Hematopoietic multipotent progenitor cell treated with erythropoietin and hydrocortisone succinate and interleukin-3 and kit ligand, for 15 days (in vitro differentiated cells): ENCODE results near the gene ZIC5.

ENCODE experiments used
- DNase-seq: peaks from one replicate; pipeline ENCODE4 v3.0.0-alpha.2; 2015; ENCODE audit warnings: low spot score

ZIC5 gene

GRCh38 chr13:99975626-99976025, 4.1 kb upstream of the ZIC5 start:
- DNase-seq = no peak

- no peak for DNase-seq
These were observed 3.5 kb upstream of the ZIC5 start for GRCh38 chr13:99974939-99975561.

- DNase-seq = no peak
These were observed 2.9 kb upstream of the ZIC5 start for GRCh38 chr13:99974296-99974938.

GRCh38 chr13:99973808-99974185, 2.2 kb upstream of the ZIC5 start:
- no peak for DNase-seq

- no peak for DNase-seq
These were observed 1.7 kb upstream of the ZIC5 start for GRCh38 chr13:99973163-99973807.

GRCh38 chr13:99972190-99972731, 694 bp upstream of the ZIC5 start:
- no peak for DNase-seq

GRCh38 chr13:99970651-99971575, 654 bp downstream of the ZIC5 start:
- DNase-seq = no peak

GRCh38 chr13:99969919-99970650, 1.5 kb downstream of the ZIC5 start:
- DNase-seq = no peak

- DNase-seq = no peak
These were observed 2.1 kb downstream of the ZIC5 start for GRCh38 chr13:99969453-99969918.

GRCh38 chr13:99968521-99969452, 2.8 kb downstream of the ZIC5 start:
- no peak for DNase-seq

- no peak for DNase-seq
These were observed 3.6 kb downstream of the ZIC5 start for GRCh38 chr13:99967869-99968520.

GRCh38 chr13:99967498-99967868, 4.1 kb downstream of the ZIC5 start:
- no peak for DNase-seq

- no peak for DNase-seq
These were observed 5.3 kb downstream of the ZIC5 start for GRCh38 chr13:99966064-99966805.

- DNase-seq = no peak
These were observed 6.1 kb downstream of the ZIC5 start for GRCh38 chr13:99965329-99966000.

- DNase-seq = no peak
These were observed 7.7 kb downstream of the ZIC5 start for GRCh38 chr13:99963816-99964339.

GRCh38 chr13:99962242-99962641, 9.3 kb downstream of the ZIC5 start:
- DNase-seq = no peak

GRCh38 chr13:99961636-99962035, 9.9 kb downstream of the ZIC5 start:
- DNase-seq = no peak

GRCh38 chr13:99960663-99961311, 10.8 kb downstream of the ZIC5 start:
- DNase-seq = no peak
